OCI-LY3 (cell line): ENCODE results near the gene SUGP2.

Experiments used
- CTCF ChIP-seq: fragments of 200-600, 300-600 bp; sonication (generic); IDR thresholded peaks from 2 replicates; pipeline ENCODE4 v1.5.1; 2014; ENCODE audit warnings: antibody characterized with exemption, low read length, low read depth
- EZH2phosphoT487 ChIP-seq: fragments of 200-600 bp; shearing (Covaris generic); IDR thresholded peaks from 2 replicates; pipeline ENCODE4 v1.6.1; 2018; ENCODE audit warnings: antibody characterized with exemption, mixed run types, low read depth

GRCh38 chr19:18951721-18952281 lies 81.5 kb downstream of the SUGP2 start:
- TF ChIP-seq CTCF: no peak
- no peak for TF ChIP-seq EZH2phosphoT487
